ENCODE measurements around the gene VASH1.

Gene VASH1

GRCh38 chr14:76773188-76773885, 12.1 kb downstream of the VASH1 start:
- no peak for DNase-seq

- no peak for DNase-seq
These were observed 12.9 kb downstream of the VASH1 start for GRCh38 chr14:76773956-76774820.

GRCh38 chr14:76774821-76775694, 13.8 kb downstream of the VASH1 start:
- DNase-seq = no peak

- DNase-seq = no peak
These were observed 14.6 kb downstream of the VASH1 start for GRCh38 chr14:76775695-76776427.

DNA sequence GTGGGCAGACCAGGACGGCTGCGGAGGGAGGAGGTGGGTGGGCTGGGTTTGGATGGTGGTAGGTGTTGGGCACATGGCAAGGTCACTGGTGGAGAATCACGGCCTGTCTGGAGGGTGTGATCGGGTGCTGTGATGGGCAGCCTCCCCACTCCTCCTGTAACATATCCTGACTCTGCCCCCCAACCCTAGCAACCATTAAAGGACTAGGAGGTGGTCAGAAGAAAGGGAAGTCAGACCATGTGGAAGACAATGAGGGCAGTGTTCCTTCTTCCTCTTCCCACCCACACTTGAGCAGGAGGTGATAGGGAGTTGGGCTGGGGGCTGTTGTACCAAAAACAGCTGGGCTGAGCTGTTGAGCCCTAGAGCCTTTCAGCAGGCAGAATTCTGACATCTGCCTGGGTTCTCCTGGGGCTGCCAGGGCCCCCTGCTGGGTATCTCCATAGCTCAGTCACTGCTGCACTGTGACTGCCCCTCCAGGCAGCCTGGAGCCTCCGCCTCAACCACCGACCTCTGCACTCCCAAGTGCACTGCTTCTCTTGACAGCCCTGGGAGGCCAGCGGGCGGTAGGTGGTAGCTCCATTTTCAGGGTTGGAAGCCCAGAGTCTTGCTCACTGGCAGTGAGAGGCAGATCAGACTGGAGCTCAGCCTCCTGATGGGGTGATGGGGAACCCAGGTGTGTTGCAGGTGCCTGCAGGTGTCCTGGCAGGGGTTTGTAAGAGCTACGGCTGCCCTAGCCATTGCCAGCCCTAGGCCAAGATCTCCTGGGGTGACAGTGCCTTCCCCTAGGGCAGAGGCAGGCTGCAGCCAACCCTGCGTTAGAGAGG, 15.4 kb downstream of the VASH1 start:
- no peak for DNase-seq

DNA sequence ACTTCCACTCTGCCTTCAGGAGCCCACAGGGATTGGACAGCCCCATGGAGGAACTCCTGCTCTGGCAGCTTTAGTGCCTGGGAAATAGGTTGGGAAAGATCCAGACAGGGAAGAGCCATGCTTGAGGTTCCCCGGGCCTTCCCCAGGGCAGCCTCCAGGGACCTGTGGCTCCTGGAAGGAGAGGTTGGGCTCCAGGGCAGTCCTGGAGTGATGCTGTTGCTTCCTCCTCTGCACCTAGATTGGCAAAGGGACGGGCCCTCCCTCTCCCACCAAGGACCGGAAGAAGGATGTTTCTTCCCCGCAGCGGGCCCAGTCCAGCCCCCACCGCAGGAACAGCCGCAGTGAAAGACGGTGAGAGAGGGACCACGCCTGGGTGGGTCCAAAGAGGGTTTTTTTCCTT, 16.5 kb downstream of the VASH1 start:
- no peak for DNase-seq

- no peak for DNase-seq
These were observed 17.4 kb downstream of the VASH1 start for GRCh38 chr14:76778546-76779215.

GRCh38 chr14:76779221-76780057, 18.2 kb downstream of the VASH1 start:
- DNase-seq = no peak

DNA sequence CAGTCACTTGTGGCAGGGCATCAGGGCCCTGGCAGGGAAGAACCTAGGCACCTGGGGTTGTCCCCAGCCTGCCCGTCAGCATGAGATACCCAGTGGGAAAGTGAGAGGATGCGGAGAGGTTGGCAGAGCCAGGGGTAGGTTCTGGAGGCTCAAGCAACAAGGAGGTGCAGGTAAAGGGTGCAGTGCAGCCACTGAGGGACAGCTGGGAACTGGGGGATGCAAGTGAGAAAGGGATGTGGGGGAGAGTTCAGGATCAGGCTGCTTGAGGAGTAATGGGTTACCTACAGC, 18.7 kb downstream of the VASH1 start:
- DNase-seq = no peak

GRCh38 chr14:76780360-76780759, 19.1 kb downstream of the VASH1 start:
- no peak for DNase-seq

GRCh38 chr14:76780875-76781647, 19.8 kb downstream of the VASH1 start:
- DNase-seq = no peak

DNA sequence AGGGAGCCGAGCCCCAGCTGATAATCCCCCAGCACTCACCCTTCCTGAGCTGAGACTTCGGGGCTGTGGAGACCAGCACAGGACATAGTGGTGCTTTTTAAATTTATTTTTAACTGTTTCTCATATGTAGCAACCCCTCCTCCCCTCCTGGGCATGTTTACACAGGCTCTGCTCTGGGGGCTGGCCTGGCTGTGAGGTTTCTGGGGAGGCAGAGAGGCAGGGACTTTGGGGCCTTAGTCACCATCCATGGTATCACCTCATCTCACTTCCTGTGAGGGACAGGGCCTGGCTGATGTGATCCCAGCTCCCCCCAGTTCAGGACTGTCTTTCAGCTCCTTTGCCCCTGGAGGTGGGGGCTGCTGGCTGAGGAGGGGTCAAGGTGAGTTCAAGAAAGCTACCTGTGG, 20.4 kb downstream of the VASH1 start:
- no peak for DNase-seq

DNA sequence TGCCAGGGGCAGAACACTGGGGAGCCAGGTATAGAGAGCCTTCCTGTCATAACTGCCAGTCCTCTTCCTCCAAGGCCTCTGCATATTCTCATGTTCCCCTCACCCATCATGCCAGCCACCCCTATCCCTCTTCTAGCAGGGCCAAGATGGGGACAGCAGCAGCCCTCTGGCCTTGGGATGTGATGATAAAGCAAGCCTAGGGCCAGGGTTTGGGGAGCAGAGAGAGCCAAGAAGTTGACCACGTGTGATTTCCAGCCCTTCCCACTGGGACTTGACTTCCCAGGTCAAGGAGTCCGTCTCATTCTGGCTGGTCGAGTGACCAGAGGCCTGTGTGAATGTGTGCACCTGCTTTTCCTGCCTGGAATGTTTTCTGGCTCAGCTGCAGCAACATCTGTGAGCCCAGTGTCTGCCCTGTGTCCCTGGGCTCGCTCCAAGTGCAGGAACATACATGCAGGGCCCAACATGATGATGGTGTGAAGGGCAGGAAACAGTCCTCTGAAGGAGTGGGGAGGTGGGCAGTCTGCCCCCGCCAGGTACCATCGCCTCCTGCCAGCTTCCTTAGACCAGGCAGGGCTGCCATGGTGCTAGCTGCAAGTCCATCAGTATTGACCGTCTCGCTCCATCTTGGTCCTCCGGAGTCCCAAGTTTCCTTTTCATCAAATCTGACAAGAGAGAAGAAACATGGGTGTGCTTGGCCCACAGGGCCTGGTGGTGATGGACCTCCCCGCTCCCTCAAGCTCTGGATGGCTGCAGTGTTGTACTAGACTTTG, 21.0 kb downstream of the VASH1 start:
- DNase-seq = no peak

DNA sequence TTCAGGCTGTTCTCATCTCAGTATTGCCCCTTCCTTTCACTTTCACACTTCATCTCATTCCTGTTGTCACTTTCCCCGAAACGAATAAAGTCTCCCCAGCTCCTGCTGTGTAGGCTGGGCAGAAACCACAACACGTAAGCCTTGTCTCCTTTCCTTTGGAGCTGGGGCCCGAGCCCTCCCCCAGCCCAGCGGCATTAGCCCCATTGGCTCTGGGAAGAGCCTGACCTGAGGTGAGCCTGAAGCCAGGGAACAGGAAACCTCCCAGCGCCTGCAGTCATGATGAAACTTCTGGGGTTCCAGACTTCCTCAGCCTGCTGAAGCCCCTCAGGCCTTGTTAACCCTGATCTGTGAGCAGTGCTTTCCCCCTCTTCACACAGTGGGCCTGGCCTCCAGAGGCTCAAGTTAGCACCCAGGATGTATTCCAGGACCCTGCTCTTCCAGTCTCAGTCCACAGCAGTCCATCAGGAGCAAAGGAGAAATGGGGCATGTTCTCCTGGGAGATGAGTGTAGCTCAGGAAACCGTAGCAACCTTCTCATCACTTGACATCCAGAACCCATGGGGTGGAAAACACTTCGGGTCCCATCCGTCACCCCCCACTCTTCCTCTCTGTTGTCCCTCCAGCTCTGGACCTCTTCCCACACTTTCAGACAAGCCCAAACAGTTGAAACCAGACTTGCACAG, 21.8 kb downstream of the VASH1 start:
- no peak for DNase-seq

DNA sequence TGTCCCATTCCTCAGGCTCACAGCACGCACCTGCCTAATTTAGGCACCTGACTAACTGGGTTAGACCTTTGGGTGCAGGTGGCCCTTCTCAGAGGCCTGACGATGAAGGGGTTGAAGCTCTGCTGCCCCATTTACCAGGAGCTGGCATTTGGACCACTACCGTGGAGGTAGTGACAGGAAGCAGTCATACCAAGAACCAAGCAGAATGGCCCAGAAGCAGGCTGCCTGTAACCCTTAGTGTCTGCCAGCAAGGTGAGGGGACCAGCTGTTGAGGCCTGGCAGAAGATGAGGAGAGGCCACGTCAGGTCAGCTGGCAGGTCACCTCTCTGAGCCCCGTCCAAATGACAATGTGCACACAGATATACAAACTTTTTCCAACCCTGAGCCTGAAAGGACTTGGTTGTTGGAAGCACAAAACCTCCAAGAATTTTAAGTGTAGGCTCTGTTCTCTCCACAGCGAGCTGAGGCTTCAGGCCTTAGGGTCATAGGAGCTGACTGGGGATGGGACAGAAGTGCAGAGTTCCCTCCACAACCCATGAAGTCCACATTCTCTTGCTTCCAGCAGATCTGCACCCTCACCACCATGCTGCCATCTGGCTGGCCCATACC, 23.1 kb downstream of the VASH1 start:
- DNase-seq = no peak

- no peak for DNase-seq
These were observed 23.6 kb downstream of the VASH1 start for GRCh38 chr14:76784881-76785280.

DNA sequence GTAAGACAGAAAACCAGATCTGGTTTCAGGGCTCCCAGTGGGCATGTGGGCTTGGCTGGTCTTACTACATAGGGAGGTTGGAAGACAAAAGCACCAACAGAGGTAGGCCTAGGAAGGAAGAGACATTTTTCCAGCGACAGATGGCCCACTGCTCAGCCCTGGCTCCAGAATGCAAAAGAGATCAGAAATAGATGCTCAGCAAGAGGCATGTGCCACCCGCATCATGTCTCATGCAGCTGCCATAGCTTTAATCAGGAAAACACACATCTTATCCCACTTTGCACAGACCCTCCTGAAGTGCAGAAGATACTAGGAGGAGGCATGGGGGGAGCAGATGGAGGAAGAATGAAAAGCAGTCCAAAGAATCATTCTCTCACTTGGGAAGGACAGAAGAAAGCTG, 25.3 kb downstream of the VASH1 start:
- no peak for DNase-seq

DNA sequence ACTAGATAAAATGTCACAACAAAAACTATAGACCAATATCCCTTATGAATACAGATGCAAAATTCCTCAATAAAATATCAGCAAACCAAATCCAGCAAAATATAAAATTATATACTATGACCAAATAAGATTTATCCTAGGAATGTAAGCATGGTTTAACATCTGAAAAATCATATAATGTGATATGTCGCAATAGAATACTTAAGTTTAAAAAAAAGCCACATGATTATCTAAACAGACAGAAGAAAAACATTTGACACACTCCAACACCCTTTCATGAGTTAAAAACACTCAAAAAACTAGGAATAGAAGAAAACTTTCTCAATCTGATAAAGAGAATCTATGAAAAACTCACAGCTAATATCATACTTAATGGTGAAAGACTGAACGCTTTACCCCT, 31.2 kb downstream of the VASH1 start:
- no peak for DNase-seq

Measured in NCI-H187 treated with DMSO at 0.1 percent for 48 hours (cell line).